ENCODE data around the gene PDLIM7.

Gene PDLIM7

GRCh38 chr5:177500685-177501522 lies 3.5 kb upstream of the PDLIM7 start:
- peak; percentile 99 for TF ChIP-seq CTCF (IDR thresholded peaks at IDR 0.05; ENCODE audit: low read depth, low read length)
- peak; percentile 82 for DNase-seq (ENCODE audit: low read depth, low spot score)
- H3K4me3 ChIP-seq (ENCODE audit: low read depth, low read length): no peak overlapping the region
- in situ Hi-C loops (cut with HindIII; ENCODE audit: low sequenced_read_pairs): no loop called here

- in situ Hi-C loops (cut with HindIII; ENCODE audit: low sequenced_read_pairs): no loop called here
- DNase-seq (ENCODE audit: low read depth, low spot score): no peak
- TF ChIP-seq CTCF (IDR thresholded peaks at IDR 0.05; ENCODE audit: low read depth, low read length): no peak
- no peak overlapping the region for H3K4me3 ChIP-seq (ENCODE audit: low read depth, low read length)
Observed at GRCh38 chr5:177499842-177500241, 2.4 kb upstream of the PDLIM7 start.

DNA sequence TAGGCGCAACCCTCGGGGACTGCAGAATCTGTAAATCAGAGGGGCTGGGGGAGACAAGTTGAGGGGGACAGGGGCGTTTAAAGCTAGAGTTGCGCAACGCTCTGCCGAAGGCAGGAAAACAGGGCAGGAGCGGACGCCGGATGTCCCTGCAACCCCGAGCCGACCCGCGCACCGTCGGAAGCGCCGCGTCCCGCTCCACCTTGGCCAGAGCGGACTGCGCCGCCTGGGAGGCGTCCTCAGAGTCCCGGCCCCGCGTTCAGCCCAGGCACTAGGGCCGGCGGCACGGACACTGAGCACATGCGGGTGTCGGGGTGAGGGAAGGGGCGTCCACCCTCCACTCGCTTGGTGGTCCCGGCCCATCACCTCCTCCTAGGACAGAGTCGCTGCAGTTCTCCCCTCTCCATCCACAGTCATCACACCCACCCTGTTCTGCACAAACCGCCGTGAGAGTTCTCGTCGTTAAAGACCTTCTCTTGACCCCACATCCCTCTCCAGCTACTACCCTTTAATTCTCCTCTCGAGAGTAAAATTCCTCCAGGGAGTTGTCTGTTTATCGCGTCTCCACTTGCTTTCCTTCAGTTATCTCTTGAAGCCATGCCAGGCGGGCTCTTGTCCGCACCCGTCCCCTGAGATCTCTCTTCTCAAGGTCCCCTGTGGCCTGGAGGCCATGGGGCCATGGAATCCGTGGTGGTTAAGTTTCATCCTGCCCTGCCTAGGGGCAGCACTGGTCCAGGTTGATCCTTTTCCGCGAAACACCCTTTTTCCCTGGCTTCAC lies 796 bp upstream of the PDLIM7 start:
- TF ChIP-seq CTCF (IDR thresholded peaks at IDR 0.05; ENCODE audit: low read depth, low read length): no peak

DNA sequence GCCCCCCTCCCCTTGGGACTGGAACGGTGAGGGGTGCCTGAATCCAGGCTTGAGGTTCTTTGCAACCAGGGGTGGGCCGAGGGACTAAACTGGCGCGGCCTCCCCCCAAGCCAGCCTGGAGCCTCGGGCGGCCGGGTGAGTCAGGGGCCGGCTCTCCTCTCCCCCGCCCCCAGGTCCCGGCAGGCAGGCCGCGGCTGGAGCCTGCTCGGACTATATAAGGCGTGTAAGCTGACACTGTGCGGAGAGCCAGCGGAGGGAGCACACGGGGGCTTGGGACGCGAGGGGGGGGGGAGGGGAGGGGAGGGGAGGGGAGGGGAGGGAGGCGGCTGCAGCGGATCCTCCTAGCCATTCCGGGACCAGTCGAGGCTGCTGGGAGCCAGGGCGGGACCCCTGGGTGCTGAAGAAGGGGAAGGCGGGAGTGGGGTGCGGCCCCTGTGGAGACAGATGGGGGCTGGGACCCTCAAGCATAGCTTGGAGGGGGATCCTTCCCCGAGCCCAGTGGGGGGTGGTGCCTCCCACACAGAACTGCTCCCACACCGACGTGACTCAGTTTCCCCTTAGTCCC lies 595 bp downstream of the PDLIM7 start:
- peak; percentile 97 for DNase-seq (ENCODE audit: low read depth, low spot score)
- TF ChIP-seq CTCF (IDR thresholded peaks at IDR 0.05; ENCODE audit: low read depth, low read length): no peak
- H3K4me3 ChIP-seq (ENCODE audit: low read depth, low read length): peak overlapping the region; percentile 65
- in situ Hi-C loops (cut with HindIII; ENCODE audit: low sequenced_read_pairs): no loop called here

More for the DNA sequence above, 796 bp upstream of the PDLIM7 start:
- peak; percentile 8 for DNase-seq (ENCODE audit: low read depth, low spot score)
- peak overlapping the region; percentile 45 for H3K4me3 ChIP-seq (ENCODE audit: low read depth, low read length)
- in situ Hi-C loops (cut with HindIII; ENCODE audit: low sequenced_read_pairs): no loop called here

GRCh38 chr5:177496070-177496726 lies 1.2 kb downstream of the PDLIM7 start:
- H3K4me3 ChIP-seq (ENCODE audit: low read depth, low read length): peak overlapping the region; percentile 65
- peak; percentile 72 for DNase-seq (ENCODE audit: low read depth, low spot score)
- in situ Hi-C loops (cut with HindIII; ENCODE audit: low sequenced_read_pairs): no loop called here
- peak; percentile 51 for TF ChIP-seq CTCF (IDR thresholded peaks at IDR 0.05; ENCODE audit: low read depth, low read length)

Data from astrocyte of the spinal cord (primary cell).